GM11168 (cell line): ENCODE results near the gene PDE3A.

Experiments used
- in situ Hi-C: fragments of 300-500 bp; cut with MboI; formaldehyde crosslinking; loops from one replicate; pipeline ENCODE4 v1.12.0; 2022; ENCODE audit warnings: low sequenced_read_pairs; ENCODE audit not compliant: unreplicated experiment

PDE3A gene

GRCh38 chr12:20487519-20487918, 119.2 kb downstream of the PDE3A start:
- in situ Hi-C loops = no loop called here

- in situ Hi-C loops = no loop called here
Measured at GRCh38 chr12:20489645-20490044, 121.3 kb downstream of the PDE3A start.

- in situ Hi-C loops = no loop called here
Measured at GRCh38 chr12:20490213-20490612, 121.9 kb downstream of the PDE3A start.

GRCh38 chr12:20491290-20491689, 123.0 kb downstream of the PDE3A start:
- in situ Hi-C loops = no loop called here

GRCh38 chr12:20492251-20492760, 124.0 kb downstream of the PDE3A start:
- in situ Hi-C loops = no loop called here

- in situ Hi-C loops = no loop called here
Measured at GRCh38 chr12:20493934-20494333, 125.6 kb downstream of the PDE3A start.

GRCh38 chr12:20494851-20495250, 126.5 kb downstream of the PDE3A start:
- in situ Hi-C loops = no loop called here

- in situ Hi-C loops = no loop called here
Measured at GRCh38 chr12:20495997-20496396, 127.7 kb downstream of the PDE3A start.

- in situ Hi-C loops = no loop called here
Measured at GRCh38 chr12:20497707-20498106, 129.4 kb downstream of the PDE3A start.

- in situ Hi-C loops = no loop called here
Measured at GRCh38 chr12:20501958-20502357, 133.6 kb downstream of the PDE3A start.

GRCh38 chr12:20503858-20504257, 135.5 kb downstream of the PDE3A start:
- in situ Hi-C loops = no loop called here

GRCh38 chr12:20505056-20505455, 136.7 kb downstream of the PDE3A start:
- in situ Hi-C loops = no loop called here

- in situ Hi-C loops = no loop called here
Measured at GRCh38 chr12:20507056-20507455, 138.7 kb downstream of the PDE3A start.

- in situ Hi-C loops = no loop called here
Measured at GRCh38 chr12:20507711-20508110, 139.4 kb downstream of the PDE3A start.

GRCh38 chr12:20508359-20508758, 140.0 kb downstream of the PDE3A start:
- in situ Hi-C loops = no loop called here

- in situ Hi-C loops = no loop called here
Measured at GRCh38 chr12:20508962-20509361, 140.6 kb downstream of the PDE3A start.

GRCh38 chr12:20510811-20511210, 142.5 kb downstream of the PDE3A start:
- in situ Hi-C loops = no loop called here

- in situ Hi-C loops = no loop called here
Measured at GRCh38 chr12:20513189-20513588, 144.9 kb downstream of the PDE3A start.

GRCh38 chr12:20514598-20514997, 146.3 kb downstream of the PDE3A start:
- in situ Hi-C loops = no loop called here

- in situ Hi-C loops = no loop called here
Measured at GRCh38 chr12:20520532-20520931, 152.2 kb downstream of the PDE3A start.

- in situ Hi-C loops = no loop called here
Measured at GRCh38 chr12:20523658-20524057, 155.3 kb downstream of the PDE3A start.

GRCh38 chr12:20524113-20524512, 155.8 kb downstream of the PDE3A start:
- in situ Hi-C loops = no loop called here

GRCh38 chr12:20525064-20525610, 156.8 kb downstream of the PDE3A start:
- in situ Hi-C loops = no loop called here
